ENCODE data around the gene VENTX. TPM values are rescaled to one million over a fixed set of nuclear protein-coding genes. Genes with fewer than 3 reads are reported as not detected.
"Not testable (repeated sequence)": the region's sequence is repeated elsewhere in the genome, so short reads cannot be mapped to it uniquely, and the experiment has no call there.

The VENTX gene
- total RNA-seq, 1 experiment from 2014 or later = not detected

DNA sequence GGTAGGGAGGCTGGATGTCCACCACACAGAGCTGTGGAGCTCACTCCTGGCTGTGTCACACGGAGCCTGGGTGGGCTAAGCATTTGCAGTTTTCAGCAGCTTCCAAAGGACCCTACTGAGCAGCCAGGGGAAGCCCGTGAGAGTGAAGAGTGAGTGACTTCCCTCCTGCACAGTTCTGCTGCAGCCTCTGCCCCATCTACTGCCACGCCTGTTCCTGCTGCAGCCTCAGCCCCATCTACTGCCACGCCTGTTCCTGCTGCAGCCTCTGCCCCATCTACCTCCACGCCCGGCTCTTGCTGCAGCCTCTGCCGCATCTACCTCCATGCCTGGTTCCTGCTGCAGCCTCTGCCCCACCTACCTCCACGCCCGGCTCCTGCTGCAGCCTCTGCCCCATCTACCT, 26.8 kb downstream of the VENTX start:
- Histone ChIP-seq H4K20me1 (ENCODE audit: insufficient read depth) (no peaks in the 10 kb centered on the region), H3K27me3 (ENCODE audit: insufficient read depth, low read length) (no peaks in the 10 kb centered on the region), H3K9ac (ENCODE audit: low read length) (no peak overlapping the region), H3K36me3 (ENCODE audit: control insufficient read depth in 1 of 2, insufficient read depth in 2 of 2, low read length in 2 of 2) (no peaks in the 10 kb centered on the region), H2AFZ (ENCODE audit: low read depth, low read length, poor library complexity, severe bottlenecking) (no peak overlapping the region), H3K79me2 (ENCODE audit: insufficient read depth, low read length) (no peaks in the 10 kb centered on the region), H3K27ac (ENCODE audit: low read depth, low read length) (no peak overlapping the region), H3K4me2 (ENCODE audit: low read length) (no peak overlapping the region), H3K4me1 (ENCODE audit: control insufficient read depth in 1 of 2, insufficient read depth in 2 of 2, low read length in 2 of 2) (peaks cover 16 to 27% of the 10 kb centered on the region in 2 experiments), H3K9me3 (ENCODE audit: control insufficient read depth in 1 of 2, insufficient read depth in 1 of 2, low read depth in 1 of 2, low read length in 2 of 2) (no peaks in the 10 kb centered on the region), H3K9me2 (ENCODE audit: insufficient read depth) (no peaks in the 10 kb centered on the region), H3K4me3 (replicated peaks in 1 of 2; ENCODE audit: low read depth in 1 of 2, low read length in 2 of 2) (no peak overlapping the region)
- intact Hi-C loops (cut with micrococcal nuclease) = no loop called here
- no TSS peak for BruUV-seq (replicated peaks)
- no peak for TF ChIP-seq SIN3A (IDR thresholded peaks at IDR 0.05; ENCODE audit: low read depth)
- no peak for TF ChIP-seq EGR1 (IDR thresholded peaks at IDR 0.05; ENCODE audit: low read depth)
- no peak for TF ChIP-seq EZH2 (IDR thresholded peaks at IDR 0.05)
- TF ChIP-seq ZFX (IDR thresholded peaks at IDR 0.05) = no peak
- no peak for TF ChIP-seq POLR2A (IDR thresholded peaks at IDR 0.05; ENCODE audit: borderline replicate concordance, extremely low read depth, insufficient read depth, insufficient read length)
- no peak for TF ChIP-seq SRF (IDR thresholded peaks at IDR 0.05; ENCODE audit: low read depth)
- TF ChIP-seq RAD21 (IDR thresholded peaks at IDR 0.05; ENCODE audit: low read depth) = no peak
- no peak for TF ChIP-seq EZH2phosphoT487 (IDR thresholded peaks at IDR 0.05; ENCODE audit: borderline replicate concordance)
- TF ChIP-seq, protein P1, sequence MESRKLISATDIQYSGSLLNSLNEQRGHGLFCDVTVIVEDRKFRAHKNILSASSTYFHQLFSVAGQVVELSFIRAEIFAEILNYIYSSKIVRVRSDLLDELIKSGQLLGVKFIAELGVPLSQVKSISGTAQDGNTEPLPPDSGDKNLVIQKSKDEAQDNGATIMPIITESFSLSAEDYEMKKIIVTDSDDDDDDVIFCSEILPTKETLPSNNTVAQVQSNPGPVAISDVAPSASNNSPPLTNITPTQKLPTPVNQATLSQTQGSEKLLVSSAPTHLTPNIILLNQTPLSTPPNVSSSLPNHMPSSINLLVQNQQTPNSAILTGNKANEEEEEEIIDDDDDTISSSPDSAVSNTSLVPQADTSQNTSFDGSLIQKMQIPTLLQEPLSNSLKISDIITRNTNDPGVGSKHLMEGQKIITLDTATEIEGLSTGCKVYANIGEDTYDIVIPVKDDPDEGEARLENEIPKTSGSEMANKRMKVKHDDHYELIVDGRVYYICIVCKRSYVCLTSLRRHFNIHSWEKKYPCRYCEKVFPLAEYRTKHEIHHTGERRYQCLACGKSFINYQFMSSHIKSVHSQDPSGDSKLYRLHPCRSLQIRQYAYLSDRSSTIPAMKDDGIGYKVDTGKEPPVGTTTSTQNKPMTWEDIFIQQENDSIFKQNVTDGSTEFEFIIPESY (IDR thresholded peaks at IDR 0.05; ENCODE audit: extremely low read depth, insufficient replicate concordance, low read length) = no peak
- no peak for TF ChIP-seq YY1 (IDR thresholded peaks at IDR 0.05; ENCODE audit: extremely low read depth, insufficient replicate concordance, low read depth, low read length)
- TF ChIP-seq, protein P2, sequence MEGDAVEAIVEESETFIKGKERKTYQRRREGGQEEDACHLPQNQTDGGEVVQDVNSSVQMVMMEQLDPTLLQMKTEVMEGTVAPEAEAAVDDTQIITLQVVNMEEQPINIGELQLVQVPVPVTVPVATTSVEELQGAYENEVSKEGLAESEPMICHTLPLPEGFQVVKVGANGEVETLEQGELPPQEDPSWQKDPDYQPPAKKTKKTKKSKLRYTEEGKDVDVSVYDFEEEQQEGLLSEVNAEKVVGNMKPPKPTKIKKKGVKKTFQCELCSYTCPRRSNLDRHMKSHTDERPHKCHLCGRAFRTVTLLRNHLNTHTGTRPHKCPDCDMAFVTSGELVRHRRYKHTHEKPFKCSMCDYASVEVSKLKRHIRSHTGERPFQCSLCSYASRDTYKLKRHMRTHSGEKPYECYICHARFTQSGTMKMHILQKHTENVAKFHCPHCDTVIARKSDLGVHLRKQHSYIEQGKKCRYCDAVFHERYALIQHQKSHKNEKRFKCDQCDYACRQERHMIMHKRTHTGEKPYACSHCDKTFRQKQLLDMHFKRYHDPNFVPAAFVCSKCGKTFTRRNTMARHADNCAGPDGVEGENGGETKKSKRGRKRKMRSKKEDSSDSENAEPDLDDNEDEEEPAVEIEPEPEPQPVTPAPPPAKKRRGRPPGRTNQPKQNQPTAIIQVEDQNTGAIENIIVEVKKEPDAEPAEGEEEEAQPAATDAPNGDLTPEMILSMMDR (IDR thresholded peaks at IDR 0.05 in 2 of 3, conservative IDR thresholded peaks at IDR 0.05 in 1 of 3; ENCODE audit: borderline replicate concordance in 1 of 3, insufficient read depth in 1 of 3, low read depth in 2 of 3, low read length in 2 of 3) = no peak
- RAD21 ChIA-PET (ENCODE audit: low non-redundant PET in 1 of 2, low total read pairs in 2 of 2, uncharacterized antibody in 2 of 2, unreplicated experiment in 2 of 2) = no interaction called here
- POLR2A ChIA-PET = no interaction called here
- CTCF ChIA-PET = no interaction called here
- ATAC-seq (no peak), DNase-seq (ENCODE audit: low read depth, low spot score) (no peak)

- H3K27ac ChIP-seq (ENCODE audit: low read depth, low read length); H2AFZ ChIP-seq (ENCODE audit: low read depth, low read length, poor library complexity, severe bottlenecking); H3K4me3 ChIP-seq (replicated peaks in 1 of 2; ENCODE audit: low read depth in 1 of 2, low read length in 2 of 2); H4K20me1 ChIP-seq (ENCODE audit: insufficient read depth); H3K36me3 ChIP-seq (ENCODE audit: control insufficient read depth in 1 of 2, insufficient read depth in 2 of 2, low read length in 2 of 2); RAD21 ChIA-PET (ENCODE audit: low non-redundant PET in 1 of 2, low total read pairs in 2 of 2, uncharacterized antibody in 2 of 2, unreplicated experiment in 2 of 2); H3K9me2 ChIP-seq (ENCODE audit: insufficient read depth); H3K79me2 ChIP-seq (ENCODE audit: insufficient read depth, low read length); H3K9ac ChIP-seq (ENCODE audit: low read length); H3K27me3 ChIP-seq (ENCODE audit: insufficient read depth, low read length); H3K4me2 ChIP-seq (ENCODE audit: low read length); ATAC-seq; BruUV-seq (replicated peaks); DNase-seq (ENCODE audit: low read depth, low spot score); intact Hi-C loops (cut with micrococcal nuclease); H3K9me3 ChIP-seq (ENCODE audit: control insufficient read depth in 1 of 2, insufficient read depth in 1 of 2, low read depth in 1 of 2, low read length in 2 of 2); CTCF ChIA-PET; POLR2A ChIA-PET: not testable (repeated sequence)
- H3K4me1 ChIP-seq (ENCODE audit: control insufficient read depth in 1 of 2, insufficient read depth in 2 of 2, low read length in 2 of 2) = peaks cover 10 to 21% of the 10 kb centered on the region in 2 experiments; a peak in 3 of 4 replicates
These were observed 27.4 kb downstream of the VENTX start for GRCh38 chr10:133265052-133265451.

Measured in HCT116 (cell line).